ENCODE data around the gene CRHBP.
"Not testable (repeated sequence)": the region's sequence is repeated elsewhere in the genome, so short reads cannot be mapped to it uniquely, and the experiment has no call there.

Gene CRHBP

GRCh38 chr5:76952795-76953536 is at the start of gene CRHBP:
CRHBP (plus strand) TSS chr5:76953045; CDS start chr5:76953135, 90 bp downstream.
- DNase-seq, result no peak

- no peak for DNase-seq
These were observed 44.7 kb upstream of the CRHBP start for GRCh38 chr5:76908166-76908565.

- DNase-seq, result not testable (repeated sequence)
These were observed 42.4 kb upstream of the CRHBP start for GRCh38 chr5:76910344-76910933.

GRCh38 chr5:76914671-76915070 is 38.2 kb upstream of the CRHBP start:
- DNase-seq, result not testable (repeated sequence)

- no peak for DNase-seq
These were observed 34.3 kb upstream of the CRHBP start for GRCh38 chr5:76918539-76918938.

GRCh38 chr5:76920491-76920890 is 32.4 kb upstream of the CRHBP start:
- no peak for DNase-seq

GRCh38 chr5:76926329-76927105 is 26.3 kb upstream of the CRHBP start:
- no peak for DNase-seq

- DNase-seq, result no peak
These were observed 24.9 kb upstream of the CRHBP start for GRCh38 chr5:76927961-76928360.

GRCh38 chr5:76930083-76930482 is 22.8 kb upstream of the CRHBP start:
- no peak for DNase-seq

- DNase-seq, result no peak
These were observed 14.7 kb upstream of the CRHBP start for GRCh38 chr5:76938177-76938576.

- DNase-seq, result no peak
These were observed 11.8 kb upstream of the CRHBP start for GRCh38 chr5:76941000-76941399.

GRCh38 chr5:76941442-76941841 is 11.4 kb upstream of the CRHBP start:
- DNase-seq, result no peak

GRCh38 chr5:76942581-76942980 is 10.3 kb upstream of the CRHBP start:
- peak; percentile 76 for DNase-seq

- peak; percentile 17 for DNase-seq
These were observed 9.8 kb upstream of the CRHBP start for GRCh38 chr5:76943006-76943405.

GRCh38 chr5:76944638-76945037 is 8.2 kb upstream of the CRHBP start:
- no peak for DNase-seq

- not testable (repeated sequence) for DNase-seq
These were observed 7.6 kb upstream of the CRHBP start for GRCh38 chr5:76945238-76945637.

- no peak for DNase-seq
These were observed 6.8 kb upstream of the CRHBP start for GRCh38 chr5:76946090-76946489.

- no peak for DNase-seq
These were observed 5.8 kb upstream of the CRHBP start for GRCh38 chr5:76947082-76947503.

GRCh38 chr5:76953551-76954382 is 922 bp downstream of the CRHBP start:
- no peak for DNase-seq

- no peak for DNase-seq
These were observed 1.5 kb downstream of the CRHBP start for GRCh38 chr5:76954383-76954763.

GRCh38 chr5:76956033-76956432 is 3.2 kb downstream of the CRHBP start:
- no peak for DNase-seq

GRCh38 chr5:76958991-76959767 is 6.3 kb downstream of the CRHBP start:
- no peak for DNase-seq
